HepG2 (cell line): ENCODE results near the gene GJD3. TPM values are rescaled to one million over a fixed set of nuclear protein-coding genes. Genes with fewer than 3 reads are reported as not detected.

Experiments used
- ARNT2 ChIP-seq: sonication (generic); formaldehyde crosslinking; IDR thresholded peaks from 2 replicates; pipeline ENCODE4 v1.8.0; 2022; ENCODE audit warnings: mild to moderate bottlenecking, low read depth, missing genetic modification reagents, moderate library complexity
- ATF4 ChIP-seq, 2 experiments: fragments of 450-650 bp in 1 of 2; sonication (generic) in 1 of 2; formaldehyde crosslinking; IDR thresholded peaks; 2 replicates each; pipeline versions ENCODE4 v1.5.0 to v1.8.0; 2020 to 2022; ENCODE audit warnings: mild to moderate bottlenecking in 1 of 2, missing genetic modification reagents in 1 of 2
- BRF2 ChIP-seq: sonication (generic); formaldehyde crosslinking; IDR thresholded peaks from 2 replicates; pipeline ENCODE4 v1.8.1; 2022; ENCODE audit warnings: mild to moderate bottlenecking, missing genetic modification reagents
- ERF ChIP-seq: IDR thresholded peaks from 2 replicates; pipeline ENCODE4 v1.6.1; 2018; ENCODE audit warnings: missing biosample characterization, missing genetic modification reagents
- ESRRA ChIP-seq: sonication (generic); formaldehyde crosslinking; IDR thresholded peaks from 2 replicates; pipeline ENCODE4 v1.5.1; 2020; ENCODE audit warnings: mild to moderate bottlenecking, low read depth, missing genetic modification reagents
- FOXM1 ChIP-seq: sonication (generic); formaldehyde crosslinking; IDR thresholded peaks from 2 replicates; pipeline ENCODE4 v1.5.0; 2020; ENCODE audit warnings: missing genetic modification reagents
- KDM3A ChIP-seq: IDR thresholded peaks from 2 replicates; pipeline ENCODE4 v1.6.1; 2018; ENCODE audit warnings: low read depth, missing compliant biosample characterization
- MED1 ChIP-seq: sonication (generic); formaldehyde crosslinking; IDR thresholded peaks from 2 replicates; pipeline ENCODE4 v1.4.0; 2020; ENCODE audit warnings: missing genetic modification reagents
- MEIS2 ChIP-seq: sonication (generic); formaldehyde crosslinking; IDR thresholded peaks from 2 replicates; pipeline ENCODE4 v1.9.0; 2021; ENCODE audit warnings: mild to moderate bottlenecking, missing genetic modification reagents
- NFYC ChIP-seq: IDR thresholded peaks from 2 replicates; pipeline ENCODE4 v1.6.1; 2016; ENCODE audit warnings: missing genetic modification reagents, missing compliant biosample characterization
- NR0B2 ChIP-seq: sonication (generic); formaldehyde crosslinking; IDR thresholded peaks from 2 replicates; pipeline ENCODE4 v1.4.0; 2020; ENCODE audit warnings: mild to moderate bottlenecking, missing genetic modification reagents
- NR2C2 ChIP-seq: sonication (generic); formaldehyde crosslinking; IDR thresholded peaks from 2 replicates; pipeline ENCODE4 v1.4.0; 2020; ENCODE audit warnings: missing genetic modification reagents, mild to moderate bottlenecking, moderate library complexity, borderline replicate concordance
- NR2F2 ChIP-seq: IDR thresholded peaks from 2 replicates; pipeline ENCODE4 v1.6.1; 2012; ENCODE audit warnings: low read depth, inconsistent platforms, borderline replicate concordance
- NR2F6 ChIP-seq, 2 experiments: IDR thresholded peaks; 2 replicates each; pipeline ENCODE4 v1.6.1; 2016; ENCODE audit warnings: antibody characterized with exemption in 1 of 2, mild to moderate bottlenecking in 1 of 2
- PLRG1 ChIP-seq: fragments of 450-650 bp; conservative IDR thresholded peaks from 2 replicates; pipeline ENCODE4 v1.6.1; 2016
- POLR2AphosphoS5 ChIP-seq: IDR thresholded peaks from 2 replicates; pipeline ENCODE4 v1.6.1; 2012; ENCODE audit warnings: low read depth, low read length
- RARG ChIP-seq: sonication (generic); formaldehyde crosslinking; IDR thresholded peaks from 2 replicates; pipeline ENCODE4 v1.4.0; 2020; ENCODE audit warnings: low read depth, mild to moderate bottlenecking, missing genetic modification reagents
- SAFB2 ChIP-seq: sonication (generic); formaldehyde crosslinking; IDR thresholded peaks from 2 replicates; pipeline ENCODE4 v1.5.1; 2020; ENCODE audit warnings: missing genetic modification reagents, low read depth, mild to moderate bottlenecking, borderline replicate concordance
- SMAD1 ChIP-seq: sonication (generic); formaldehyde crosslinking; IDR thresholded peaks from 2 replicates; pipeline ENCODE4 v1.4.0; 2020; ENCODE audit warnings: missing genetic modification reagents, low read depth, mild to moderate bottlenecking, borderline replicate concordance
- USF2 ChIP-seq, 2 experiments: sonication (generic) in 1 of 2; formaldehyde crosslinking in 1 of 2; IDR thresholded peaks; 2 replicates each; pipeline versions ENCODE4 v1.5.1 to v1.6.1; 2011 to 2020; ENCODE audit warnings: borderline replicate concordance in 1 of 2, low read depth in 1 of 2, low read length in 1 of 2, mild to moderate bottlenecking in 1 of 2, missing genetic modification reagents in 1 of 2, moderate library complexity in 1 of 2
- ZBTB21 ChIP-seq: sonication (generic); formaldehyde crosslinking; IDR thresholded peaks from 2 replicates; pipeline ENCODE4 v1.4.0; 2020; ENCODE audit warnings: missing genetic modification reagents
- ZC3H13 ChIP-seq: sonication (generic); formaldehyde crosslinking; IDR thresholded peaks from 2 replicates; pipeline ENCODE4 v1.8.1; 2023; ENCODE audit warnings: mild to moderate bottlenecking, missing genetic modification reagents, moderate library complexity
- ZNF33B ChIP-seq: sonication (generic); formaldehyde crosslinking; IDR thresholded peaks from 2 replicates; pipeline ENCODE4 v1.5.1; 2020; ENCODE audit warnings: mild to moderate bottlenecking, missing genetic modification reagents
- ZNF784 ChIP-seq: sonication (generic); formaldehyde crosslinking; IDR thresholded peaks from 2 replicates; pipeline ENCODE4 v1.5.1; 2020; ENCODE audit warnings: missing genetic modification reagents, mild to moderate bottlenecking, borderline replicate concordance
- polyA plus RNA-seq, 8 experiments: library from polyadenylated mRNA; depleted of rRNA in 3 of 8; stranded (reverse) in 7 of 8; unstranded in 1 of 8; fragments of >200 nt; fragmentation: Illumina TruSeq in 4 of 8; extraction: Trizol in 4 of 8; gene quantifications; 2 replicates each; pipeline versions ENCODE4 v1.2.1 to v1.2.3, GENCODE V29; 2011 to 2016; ENCODE audit warnings: low read depth in 4 of 8, missing spikeins in 1 of 8, mixed read lengths in 1 of 8; ENCODE audit not compliant: insufficient read depth in 1 of 8
- total RNA-seq, 5 experiments: library from RNA; depleted of rRNA; stranded (reverse); fragments of >200 nt; fragmentation: Illumina TruSeq; extraction: Trizol; gene quantifications; 2 replicates each; pipeline ENCODE4 v1.2.3, GENCODE V29; 2016; ENCODE audit warnings: low read depth in 1 of 5

Gene GJD3
- total and polyA plus RNA-seq, 2 of the 13 experiments (the other 11 are each of a cell fraction or from before 2014, with no cell fraction given), result not detected

- peak; percentile 86 for TF ChIP-seq MED1
- peak; percentile 85; the same call in 1 of the 2 replicates for TF ChIP-seq KDM3A (CRISPR knock-in tag)
- TF ChIP-seq NR2F2, result peak; percentile 74; the same call in 1 of the 2 replicates
- TF ChIP-seq ARNT2 (CRISPR knock-in tag), result peak; percentile 79
- peak; percentile 37; the same call in 1 of the 2 replicates for TF ChIP-seq ESRRA (CRISPR knock-in tag)
- peak; percentile 72; the same call in 1 of the 2 replicates for TF ChIP-seq SAFB2
- peak; percentile 97 for TF ChIP-seq ERF (CRISPR knock-in tag)
- peak; percentile 75 for TF ChIP-seq NR2F6 (IDR thresholded peaks at IDR 0.05)
- TF ChIP-seq NR2F6 (CRISPR knock-in tag; IDR thresholded peaks at IDR 0.05), result peak; percentile 90
- no peak for TF ChIP-seq SMAD1
- no peak for TF ChIP-seq USF2 (IDR thresholded peaks at IDR 0.05; ENCODE audit: low read depth, low read length)
- no peak; the same call in 1 of the 2 replicates for TF ChIP-seq USF2 (CRISPR knock-in tag; IDR thresholded peaks at IDR 0.05; ENCODE audit: borderline replicate concordance)
- no peak for TF ChIP-seq RARG (CRISPR knock-in tag)
- 0 out of 2 replicates have a peak, but pooled peaks have one; percentile 32 for TF ChIP-seq ZNF33B (CRISPR knock-in tag)
- no peak for TF ChIP-seq FOXM1
- TF ChIP-seq NR0B2 (CRISPR knock-in tag), result no peak
- TF ChIP-seq ZNF784 (CRISPR knock-in tag), result peak; percentile 39; the same call in 1 of the 2 replicates
- no peak for TF ChIP-seq PLRG1
- peak; percentile 59; the same call in 1 of the 2 replicates for TF ChIP-seq MEIS2
- peak; percentile 38; the same call in 1 of the 2 replicates for TF ChIP-seq ZC3H13 (CRISPR knock-in tag)
- TF ChIP-seq NR2C2 (CRISPR knock-in tag), result peak; percentile 82
- TF ChIP-seq ZBTB21, result peak; percentile 70
- no peak for TF ChIP-seq POLR2AphosphoS5
- peak; percentile 33; the same call in 1 of the 2 replicates for TF ChIP-seq NFYC
- peak in 1 of 2 experiments; percentile 84; a peak in 2 of 4 replicates for TF ChIP-seq ATF4 (CRISPR knock-in tag; IDR thresholded peaks at IDR 0.05)
- TF ChIP-seq BRF2 (CRISPR knock-in tag), result 0 out of 2 replicates have a peak, but pooled peaks have one; percentile 48
These were observed 11.7 kb downstream of the GJD3 start (continued) for GRCh38 chr17:40352779-40353394.
